Endothelial cell of umbilical vein (primary cell): Measurements from ENCODE around the gene MMP1. TPM values are rescaled to one million over a fixed set of nuclear protein-coding genes. Genes with fewer than 3 reads are reported as not detected.

Experiments
- BruUV-seq: library from RNA; stranded (reverse); fragments of 400-500 nt; replicated peaks from 2 replicates; lab custom pipeline; 2021; lab: Mats Ljungman, UMichigan
- CTCF ChIA-PET: fragments of 300-600, 350-600 bp; sonication (Branson Sonifier 250); formaldehyde crosslinking; loops from one replicate; lab custom pipeline; 2021; ENCODE audit warnings: antibody characterized with exemption, inconsistent platforms; lab: Charles Lee
- POLR2A ChIA-PET: fragments of 300-600, 350-600 bp; sonication (Branson Sonifier 250); formaldehyde crosslinking; loops from one replicate; lab custom pipeline; 2021; ENCODE audit warnings: antibody characterized with exemption, inconsistent platforms; lab: Charles Lee
- DNase-seq: peaks from one replicate; pipeline ENCODE4 v3.0.0-alpha.2; 2011; ENCODE audit warnings: low read depth, low spot score
- FAIRE-seq: peaks from 2 replicates; lab custom pipeline; 2011; peaks lifted over from hg19 to GRCh38; lab: Jason Lieb, UNC
- H2AFZ ChIP-seq: 2 replicates; pipeline ENCODE4 v1.6.0; 2012; ENCODE audit warnings: low read depth, low read length, control low read depth, inconsistent platforms
- H3K27ac ChIP-seq: 2 replicates; pipeline ENCODE4 v1.5.1; 2011; ENCODE audit warnings: low read depth, mild to moderate bottlenecking, control low read depth, low read length, moderate library complexity; ENCODE audit not compliant: insufficient read depth
- H3K27me3 ChIP-seq, 2 experiments: 2 replicates each; pipeline versions ENCODE4 v1.6.0 to v1.6.1; 2011; ENCODE audit warnings: low read length in 2 of 2, mixed read lengths in 1 of 2; ENCODE audit not compliant: control insufficient read depth in 2 of 2, insufficient read depth in 2 of 2
- H3K36me3 ChIP-seq, 2 experiments: 2 replicates in 1 of 2; 3 replicates in 1 of 2; pipeline ENCODE4 v1.5.1; 2011; ENCODE audit warnings: low read length in 2 of 2, mild to moderate bottlenecking in 1 of 2, moderate library complexity in 1 of 2; ENCODE audit not compliant: control insufficient read depth in 2 of 2, insufficient read depth in 2 of 2; ENCODE audit errors: extremely low read depth in 1 of 2
- H3K4me1 ChIP-seq: 3 replicates; pipeline ENCODE4 v1.5.1; 2011; ENCODE audit warnings: mild to moderate bottlenecking, low read length; ENCODE audit not compliant: control insufficient read depth, insufficient read depth; ENCODE audit errors: extremely low read depth
- H3K4me2 ChIP-seq: 2 replicates; pipeline ENCODE4 v1.6.1; 2011; ENCODE audit warnings: low read length, control low read depth, mixed read lengths; ENCODE audit not compliant: insufficient read depth
- H3K4me3 ChIP-seq, 3 experiments: fragments of 200-600 bp in 1 of 3; sonication (generic), shearing (Covaris generic) in 1 of 3; replicated peaks in 1 of 3; 2 replicates each; pipeline ENCODE4 v1.5.1; 2011 to 2016; ENCODE audit warnings: control low read depth in 3 of 3, low read length in 3 of 3, mild to moderate bottlenecking in 2 of 3, inconsistent platforms in 1 of 3, low read depth in 1 of 3, moderate library complexity in 1 of 3; ENCODE audit not compliant: insufficient read depth in 1 of 3
- H3K79me2 ChIP-seq: 2 replicates; pipeline ENCODE4 v1.6.0; 2012; ENCODE audit warnings: low read length, inconsistent platforms; ENCODE audit not compliant: control insufficient read depth, insufficient read depth
- H3K9ac ChIP-seq: replicated peaks from 2 replicates; pipeline ENCODE3; 2011; ENCODE audit warnings: low read length, control low read depth; ENCODE audit not compliant: insufficient read depth; ENCODE audit errors: extremely low read depth
- H3K9me1 ChIP-seq: replicated peaks from 3 replicates; pipeline ENCODE4 v1.6.0; 2011; ENCODE audit warnings: mild to moderate bottlenecking, low read length; ENCODE audit not compliant: control insufficient read depth, insufficient read depth; ENCODE audit errors: extremely low read depth
- H3K9me3 ChIP-seq: replicated peaks from 2 replicates; pipeline ENCODE4 v1.5.1; 2012; ENCODE audit warnings: low read length, inconsistent platforms; ENCODE audit not compliant: control insufficient read depth, insufficient read depth
- H4K20me1 ChIP-seq: replicated peaks from 2 replicates; pipeline ENCODE3; 2011; ENCODE audit warnings: mild to moderate bottlenecking, low read length; ENCODE audit not compliant: control insufficient read depth, insufficient read depth; ENCODE audit errors: extremely low read depth
- FOS ChIP-seq: IDR thresholded peaks from 2 replicates; pipeline ENCODE4 v1.6.1; 2011; ENCODE audit warnings: mild to moderate bottlenecking, low read length, moderate library complexity, borderline replicate concordance; ENCODE audit not compliant: insufficient read depth
- GATA2 ChIP-seq: IDR thresholded peaks from 2 replicates; pipeline ENCODE4 v1.7.0; 2011; ENCODE audit warnings: low read depth, mild to moderate bottlenecking, moderate library complexity, mixed read lengths, low read length; ENCODE audit not compliant: insufficient read length, insufficient read depth
- MAX ChIP-seq: IDR thresholded peaks from 2 replicates; pipeline ENCODE4 v1.6.1; 2011; ENCODE audit not compliant: insufficient read depth, insufficient read length
- MYC ChIP-seq: IDR thresholded peaks from one replicate; pipeline ENCODE4 v1.6.1; 2011; ENCODE audit warnings: mild to moderate bottlenecking, low read depth, low read length
- POLR2A ChIP-seq: IDR thresholded peaks from 2 replicates; pipeline ENCODE4 v1.6.1; 2012; ENCODE audit warnings: low read depth, mild to moderate bottlenecking, control low read depth, low read length
- POLR2AphosphoS5 ChIP-seq: IDR thresholded peaks from 2 replicates; pipeline ENCODE4 v1.6.1; 2012; ENCODE audit warnings: low read depth, mild to moderate bottlenecking, control low read depth, low read length, moderate library complexity; ENCODE audit not compliant: insufficient read depth
- dilution Hi-C: fragments of 300-500 bp; cut with MboI; formaldehyde crosslinking; loops from one replicate; pipeline ENCODE4 v1.15.0; 2019; ENCODE audit warnings: low sequenced_read_pairs; ENCODE audit not compliant: extremely low pct_ligation_motif_present
- intact Hi-C: fragments of 100-400 bp; cut with micrococcal nuclease; formaldehyde crosslinking; loops from one replicate; pipeline ENCODE4 v1.10.0; 2022
- polyA plus RNA-seq, 4 experiments: library from polyadenylated mRNA; depleted of rRNA in 3 of 4; stranded (reverse) in 3 of 4; unstranded in 1 of 4; fragments of >200 nt; gene quantifications; 2 replicates each; pipeline versions ENCODE4 v1.2.1 to v1.2.3, GENCODE V29; 2011 to 2012; ENCODE audit warnings: missing spikeins in 1 of 4
- total RNA-seq: library from RNA; stranded (reverse); gene quantifications from 2 replicates; pipeline ENCODE4 v1.2.3, GENCODE V29; 2021

MMP1 gene
- total and polyA plus RNA-seq, 2 donors (not counting 3 experiments of a cell fraction or from before 2014, with no cell fraction given): 1.4 to 1,694 TPM

GRCh38 chr11:102784380-102784779 lies 13.6 kb downstream of the MMP1 start:
- H3K27ac ChIP-seq: no peak overlapping the region
- DNase-seq: no peak
- no peak for TF ChIP-seq POLR2AphosphoS5
- no peak for TF ChIP-seq FOS
- TF ChIP-seq MAX: no peak
- no peak for TF ChIP-seq GATA2
- no peak for TF ChIP-seq POLR2A
- no peak for TF ChIP-seq MYC
- no peaks in the 10 kb centered on the region for H3K79me2 ChIP-seq
- intact Hi-C loops: no loop called here
- no peak overlapping the region for H3K4me2 ChIP-seq
- no peak for FAIRE-seq
- H3K27me3 ChIP-seq: no peaks in the 10 kb centered on the region
- H3K4me3 ChIP-seq: no peak overlapping the region
- H2AFZ ChIP-seq: no peak overlapping the region
- peaks cover 14% of the 10 kb centered on the region for H3K4me1 ChIP-seq
- H3K36me3 ChIP-seq: no peaks in the 10 kb centered on the region
- no peaks in the 10 kb centered on the region for H4K20me1 ChIP-seq
- no peaks in the 10 kb centered on the region for H3K9me1 ChIP-seq
- no peaks in the 10 kb centered on the region for H3K9me3 ChIP-seq
- BruUV-seq: no TSS peak
- ChIA-PET CTCF (interaction anchor here (0.8 to 1.5 kb wide), 4 partner anchors 9 to 130 kb away, joined by 3 to 5 read pairs (median 4); no protein-coding TSS in a partner anchor), POLR2A (no interaction called here)
- no peak overlapping the region for H3K9ac ChIP-seq
- dilution Hi-C loops: no loop called here

- no peaks in the 10 kb centered on the region for H4K20me1 ChIP-seq
- no peaks in the 10 kb centered on the region for H3K36me3 ChIP-seq
- POLR2A ChIA-PET: no interaction called here
- no peaks in the 10 kb centered on the region for H3K9me3 ChIP-seq
- DNase-seq (no peak), FAIRE-seq (no peak)
- intact Hi-C loops: no loop called here
- H3K9ac ChIP-seq: no peak overlapping the region
- no peaks in the 10 kb centered on the region for H3K9me1 ChIP-seq
- dilution Hi-C loops: no loop called here
- H3K79me2 ChIP-seq: no peaks in the 10 kb centered on the region
- no peak overlapping the region for H3K27ac ChIP-seq
- CTCF ChIA-PET: interaction anchor here (0.8 to 1.5 kb wide), 5 partner anchors 9 to 157 kb away, joined by 3 to 5 read pairs (median 4); no protein-coding TSS in a partner anchor
- H3K27me3 ChIP-seq: no peaks in the 10 kb centered on the region
- peaks cover 14% of the 10 kb centered on the region for H3K4me1 ChIP-seq
- no peak for TF ChIP-seq FOS
- no peak for TF ChIP-seq MYC
- no peak overlapping the region for H2AFZ ChIP-seq
- no peak overlapping the region for H3K4me2 ChIP-seq
- no TSS peak for BruUV-seq
- H3K4me3 ChIP-seq: no peak overlapping the region
Observed at GRCh38 chr11:102783720-102784119, 14.2 kb downstream of the MMP1 start.
